Trophoblast cell (in vitro differentiated cells and primary cell): Measurements from ENCODE around the gene GNL1.

Experiments used
- DNase-seq, 2 donors: peaks; one replicate each; pipeline ENCODE4 v3.0.0-alpha.2; 2016
- H2AFZ ChIP-seq: 2 replicates; pipeline ENCODE4 v1.6.1; 2013; ENCODE audit warnings: low read length, moderate library complexity, mild to moderate bottlenecking; ENCODE audit not compliant: insufficient read depth, poor library complexity
- H2AK5ac ChIP-seq: 2 replicates; pipeline ENCODE4 v1.6.1; 2013; ENCODE audit warnings: mild to moderate bottlenecking, low read length
- H2BK120ac ChIP-seq: 2 replicates; pipeline ENCODE4 v1.6.1; 2013; ENCODE audit warnings: low read length, mild to moderate bottlenecking, moderate library complexity; ENCODE audit not compliant: insufficient read depth, poor library complexity
- H2BK12ac ChIP-seq: 2 replicates; pipeline ENCODE4 v1.6.1; 2013; ENCODE audit warnings: mild to moderate bottlenecking, low read length, moderate library complexity
- H2BK5ac ChIP-seq: 2 replicates; pipeline ENCODE4 v1.6.1; 2013; ENCODE audit warnings: low read length, low read depth, moderate library complexity, mild to moderate bottlenecking; ENCODE audit not compliant: poor library complexity
- H3K14ac ChIP-seq: 2 replicates; pipeline ENCODE4 v1.6.1; 2013; ENCODE audit warnings: mild to moderate bottlenecking, low read length
- H3K18ac ChIP-seq: 2 replicates; pipeline ENCODE4 v1.6.1; 2013; ENCODE audit warnings: mild to moderate bottlenecking, low read length
- H3K23ac ChIP-seq: 2 replicates; pipeline ENCODE4 v1.6.1; 2013; ENCODE audit warnings: low read length
- H3K27ac ChIP-seq: 2 replicates; pipeline ENCODE4 v1.5.1; 2013; ENCODE audit warnings: low read depth, mild to moderate bottlenecking, inconsistent platforms, low read length, moderate library complexity
- H3K27me3 ChIP-seq: 2 replicates; pipeline ENCODE4 v1.6.1; 2013; ENCODE audit warnings: inconsistent platforms, mild to moderate bottlenecking, low read length, moderate library complexity; ENCODE audit not compliant: insufficient read depth
- H3K36me3 ChIP-seq, 2 experiments: 1 replicate in 1 of 2; 2 replicates in 1 of 2; pipeline ENCODE4 v1.6.1; 2013; ENCODE audit warnings: low read length in 2 of 2, mild to moderate bottlenecking in 2 of 2, moderate library complexity in 1 of 2; ENCODE audit not compliant: insufficient read depth in 2 of 2, control insufficient read depth in 1 of 2
- H3K4ac ChIP-seq: 2 replicates; pipeline ENCODE4 v1.6.1; 2013; ENCODE audit warnings: low read depth, mild to moderate bottlenecking, low read length, moderate library complexity
- H3K4me1 ChIP-seq, 2 experiments: 1 replicate in 1 of 2; 2 replicates in 1 of 2; pipeline ENCODE4 v1.6.1; 2013; ENCODE audit warnings: low read length in 2 of 2, mild to moderate bottlenecking in 2 of 2, moderate library complexity in 1 of 2; ENCODE audit not compliant: insufficient read depth in 2 of 2, control insufficient read depth in 1 of 2
- H3K4me2 ChIP-seq: 2 replicates; pipeline ENCODE4 v1.6.1; 2013; ENCODE audit warnings: inconsistent platforms, mild to moderate bottlenecking, low read length, moderate library complexity
- H3K4me3 ChIP-seq: 2 replicates; pipeline ENCODE4 v1.5.1; 2013; ENCODE audit warnings: mild to moderate bottlenecking, low read depth, low read length, inconsistent platforms
- H3K79me1 ChIP-seq: one replicate; pipeline ENCODE4 v1.6.1; 2013; ENCODE audit warnings: low read length
- H3K79me2 ChIP-seq: 2 replicates; pipeline ENCODE4 v1.6.1; 2013; ENCODE audit warnings: low read length, mild to moderate bottlenecking; ENCODE audit not compliant: control insufficient read depth, insufficient read depth, poor library complexity
- H3K9ac ChIP-seq: 2 replicates; pipeline ENCODE4 v1.6.1; 2013; ENCODE audit warnings: mild to moderate bottlenecking, low read length
- H3K9me3 ChIP-seq: 2 replicates; pipeline ENCODE4 v1.6.1; 2013; ENCODE audit warnings: low read depth, mild to moderate bottlenecking, control low read depth, inconsistent platforms, low read length; ENCODE audit not compliant: insufficient read depth
- H4K12ac ChIP-seq: 2 replicates; pipeline ENCODE4 v1.6.1; 2013; ENCODE audit warnings: low read depth, mild to moderate bottlenecking, low read length, moderate library complexity
- H4K8ac ChIP-seq: 2 replicates; pipeline ENCODE4 v1.6.1; 2013; ENCODE audit warnings: low read depth, mild to moderate bottlenecking, low read length, moderate library complexity
- H4K91ac ChIP-seq: one replicate; pipeline ENCODE4 v1.6.1; 2013; ENCODE audit warnings: low read depth, mild to moderate bottlenecking, low read length, moderate library complexity
- WGBS: extraction: QIAGEN DNeasy Blood & Tissue Kit; methylation state at CpG from one replicate; pipeline ENCODE4 v1.1.7; 2013; ENCODE audit warnings: missing lambda C conversion rate; ENCODE audit not compliant: insufficient read length, insufficient coverage; ENCODE audit errors: extremely low coverage; 5-methylcytosine and 5-hydroxymethylcytosine counted together

The GNL1 gene

GRCh38 chr6:30544666-30545272 lies 11.5 kb downstream of the GNL1 start:
- Histone ChIP-seq H3K36me3 (peaks cover 21 to 36% of the 10 kb centered on the region in 2 experiments), H2BK120ac (no peak overlapping the region), H3K27ac (no peak overlapping the region), H3K79me1 (no peaks in the 10 kb centered on the region), H3K4me1 (no peaks in the 10 kb centered on the region), H3K79me2 (no peaks in the 10 kb centered on the region), H3K4me3 (no peak overlapping the region), H2BK12ac (no peak overlapping the region), H2BK5ac (no peak overlapping the region), H3K18ac (no peak overlapping the region), H3K14ac (no peak overlapping the region), H4K12ac (no peak overlapping the region), H3K4ac (no peak overlapping the region), H2AK5ac (no peak overlapping the region), H3K27me3 (no peaks in the 10 kb centered on the region), H2AFZ (no peak overlapping the region), H3K9me3 (no peaks in the 10 kb centered on the region), H3K4me2 (no peak overlapping the region), H4K8ac (no peak overlapping the region), H3K23ac (no peak overlapping the region), H4K91ac (no peak overlapping the region), H3K9ac (no peak overlapping the region)
- peak; percentile 43 to 80 for DNase-seq
- no CpG with 5 or more reads among the region's 6 CpGs for WGBS

- Histone ChIP-seq H3K14ac (no peak overlapping the region), H3K18ac (no peak overlapping the region), H3K23ac (no peak overlapping the region), H3K27me3 (no peaks in the 10 kb centered on the region), H4K8ac (no peak overlapping the region), H4K91ac (no peak overlapping the region), H3K4me2 (no peak overlapping the region), H3K4me3 (no peak overlapping the region), H2BK120ac (no peak overlapping the region), H2BK5ac (no peak overlapping the region), H2AK5ac (no peak overlapping the region), H3K9me3 (no peaks in the 10 kb centered on the region), H3K79me2 (no peaks in the 10 kb centered on the region), H3K36me3 (peaks cover 15 to 29% of the 10 kb centered on the region in 2 experiments), H4K12ac (no peak overlapping the region), H3K9ac (no peak overlapping the region), H3K4ac (no peak overlapping the region), H2BK12ac (no peak overlapping the region), H3K27ac (no peak overlapping the region), H2AFZ (no peak overlapping the region), H3K79me1 (no peaks in the 10 kb centered on the region), H3K4me1 (no peaks in the 10 kb centered on the region)
- WGBS = no CpG with 5 or more reads among the region's 3 CpGs
- DNase-seq = no peak
These were observed 12.5 kb downstream of the GNL1 start for GRCh38 chr6:30543821-30544220.

GRCh38 chr6:30542915-30543314 lies 13.4 kb downstream of the GNL1 start:
- Histone ChIP-seq H3K4me2 (no peak overlapping the region), H3K27ac (no peak overlapping the region), H2BK5ac (no peak overlapping the region), H3K79me1 (no peaks in the 10 kb centered on the region), H3K18ac (no peak overlapping the region), H3K23ac (no peak overlapping the region), H3K4ac (no peak overlapping the region), H4K12ac (no peak overlapping the region), H2AK5ac (no peak overlapping the region), H4K8ac (no peak overlapping the region), H2BK12ac (no peak overlapping the region), H3K9ac (no peak overlapping the region), H3K9me3 (no peaks in the 10 kb centered on the region), H3K14ac (no peak overlapping the region), H3K36me3 (peaks cover 14 to 22% of the 10 kb centered on the region in 2 experiments), H2BK120ac (no peak overlapping the region), H3K4me3 (no peak overlapping the region), H2AFZ (no peak overlapping the region), H3K4me1 (no peaks in the 10 kb centered on the region), H4K91ac (no peak overlapping the region), H3K27me3 (no peaks in the 10 kb centered on the region), H3K79me2 (no peaks in the 10 kb centered on the region)
- DNase-seq = no peak
- WGBS = no CpG with 5 or more reads among the region's 1 CpG

- no peak overlapping the region for H3K27ac ChIP-seq
- DNase-seq = no peak
- H3K4ac ChIP-seq = no peak overlapping the region
- H2AK5ac ChIP-seq = no peak overlapping the region
- H2AFZ ChIP-seq = no peak overlapping the region
- no peak overlapping the region for H4K8ac ChIP-seq
- H3K9me3 ChIP-seq = no peaks in the 10 kb centered on the region
- peaks cover 14 to 18% of the 10 kb centered on the region in 2 experiments for H3K36me3 ChIP-seq
- H2BK5ac ChIP-seq = no peak overlapping the region
- no peak overlapping the region for H3K14ac ChIP-seq
- H3K79me2 ChIP-seq = no peaks in the 10 kb centered on the region
- no peak overlapping the region for H4K12ac ChIP-seq
- no peak overlapping the region for H2BK12ac ChIP-seq
- 100% methylated on average over 1 of the region's 4 CpGs for WGBS
- no peaks in the 10 kb centered on the region for H3K4me1 ChIP-seq
- no peak overlapping the region for H3K18ac ChIP-seq
- no peak overlapping the region for H3K23ac ChIP-seq
- H3K27me3 ChIP-seq = no peaks in the 10 kb centered on the region
- H2BK120ac ChIP-seq = no peak overlapping the region
- no peak overlapping the region for H4K91ac ChIP-seq
- no peak overlapping the region for H3K4me3 ChIP-seq
- no peak overlapping the region for H3K9ac ChIP-seq
- H3K79me1 ChIP-seq = no peaks in the 10 kb centered on the region
- no peak overlapping the region for H3K4me2 ChIP-seq
These were observed 13.9 kb downstream of the GNL1 start for GRCh38 chr6:30542404-30542725.
